Measurements from ENCODE around the gene FAM229A.

FAM229A gene

GRCh38 chr1:32346532-32347157 is 15.6 kb downstream of the FAM229A start:
- DNase-seq = no peak

GRCh38 chr1:32345289-32345827 is 16.9 kb downstream of the FAM229A start:
- peak; percentile 10 for DNase-seq

GRCh38 chr1:32342704-32343103 is 19.6 kb downstream of the FAM229A start:
- DNase-seq = no peak

DNA sequence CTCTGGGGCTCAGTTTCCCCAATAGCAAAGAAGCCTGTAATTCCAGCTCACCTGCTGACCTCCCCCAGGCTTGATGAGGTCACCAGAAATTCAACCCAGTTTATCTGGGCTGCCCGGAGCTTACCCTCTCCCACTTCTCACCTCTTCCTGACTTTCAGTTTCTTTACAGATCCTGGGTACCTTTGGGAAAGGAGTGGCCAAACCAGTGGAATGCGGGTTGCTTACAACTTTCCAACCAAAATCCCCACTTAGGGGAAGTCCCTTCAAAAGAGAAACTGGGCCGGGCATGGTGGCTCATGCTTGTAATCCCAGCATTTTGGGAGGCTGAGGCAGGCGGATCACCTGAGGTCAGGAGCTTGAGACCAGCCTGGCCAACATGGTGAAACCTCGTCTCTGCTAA is 20.3 kb downstream of the FAM229A start:
- DNase-seq = no peak

GRCh38 chr1:32341186-32341757 is 21.0 kb downstream of the FAM229A start:
- no peak for DNase-seq

DNA sequence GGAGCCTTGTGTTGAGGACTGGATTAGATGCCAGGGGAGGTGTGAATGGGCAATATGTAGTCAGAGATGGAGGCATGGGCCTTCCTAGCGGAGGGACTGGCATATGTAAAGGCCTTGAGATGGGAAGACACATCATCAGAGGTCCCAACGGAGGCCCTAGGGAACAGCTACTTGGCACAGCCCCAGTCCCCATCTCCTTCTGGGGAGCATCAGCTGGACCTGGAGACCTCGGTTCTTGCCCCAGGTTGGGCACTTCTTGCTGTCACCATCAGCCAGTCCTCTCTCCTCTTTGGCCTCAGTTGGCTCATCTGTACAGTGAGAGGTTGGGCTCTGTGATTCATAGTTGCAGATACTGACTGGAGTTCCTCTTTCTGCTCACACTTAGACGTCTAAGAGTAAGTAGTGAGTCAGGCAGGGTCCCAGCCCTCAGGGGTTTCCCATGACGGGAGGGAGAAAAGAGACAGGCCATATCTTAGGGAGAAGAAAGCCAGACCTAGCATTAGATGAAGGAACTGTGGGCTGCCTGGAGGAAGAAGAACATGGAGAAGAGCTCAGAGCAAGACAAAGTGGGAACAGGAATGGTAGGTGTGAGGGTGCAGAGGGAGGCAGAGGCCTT is 22.8 kb downstream of the FAM229A start:
- no peak for DNase-seq

GRCh38 chr1:32338637-32339145 is 23.6 kb downstream of the FAM229A start:
- DNase-seq = no peak

DNA sequence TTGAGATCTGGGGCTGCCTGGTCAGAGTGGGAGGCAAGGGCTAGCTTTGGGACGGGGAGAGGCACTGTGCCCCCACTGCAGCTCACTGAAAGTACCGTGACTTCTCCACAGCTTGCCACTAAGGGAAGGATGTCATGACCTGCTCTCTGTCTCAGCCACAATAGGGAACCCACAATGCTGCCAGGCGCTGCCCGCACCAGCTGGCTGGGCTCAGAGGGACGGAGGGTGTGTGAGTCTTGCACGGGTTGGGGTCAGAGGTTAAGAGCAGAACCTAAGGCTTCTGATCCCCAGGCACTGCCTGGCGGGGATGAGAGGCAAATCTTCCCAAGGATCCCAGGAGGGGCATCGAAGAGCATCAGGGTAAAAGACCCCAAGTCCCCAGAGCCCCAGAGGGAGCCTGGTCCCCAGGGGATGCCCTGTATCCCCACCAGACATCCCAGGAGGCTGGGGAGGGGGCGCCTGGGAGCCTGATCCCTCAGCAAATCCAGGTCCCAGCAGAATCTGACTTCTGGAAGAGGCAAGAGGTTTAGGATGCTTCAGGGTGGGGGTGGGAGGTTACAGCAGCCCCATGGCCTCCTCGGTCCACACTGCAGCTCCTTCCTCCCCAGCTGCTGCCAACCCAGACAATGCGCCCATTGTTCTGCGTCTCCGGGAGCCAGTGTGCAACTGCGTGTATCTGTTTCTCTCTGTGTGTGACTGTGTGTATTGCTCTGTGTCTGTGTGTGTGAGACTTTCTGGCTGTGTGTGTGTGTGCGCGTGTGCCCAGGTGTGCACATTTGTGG is 24.2 kb downstream of the FAM229A start:
- no peak for DNase-seq

GRCh38 chr1:32336963-32337675 is 25.2 kb downstream of the FAM229A start:
- DNase-seq = no peak

- DNase-seq = no peak
These were observed 25.7 kb downstream of the FAM229A start for GRCh38 chr1:32336591-32336932.

- peak; percentile 62 for DNase-seq
These were observed 26.3 kb downstream of the FAM229A start, which contains the start of gene MARCKSL1 for GRCh38 chr1:32335790-32336590. TSS of gene MARCKSL1 (minus strand) at chr1:32336233. CDS start at chr1:32336033, 200 bp downstream.

DNA sequence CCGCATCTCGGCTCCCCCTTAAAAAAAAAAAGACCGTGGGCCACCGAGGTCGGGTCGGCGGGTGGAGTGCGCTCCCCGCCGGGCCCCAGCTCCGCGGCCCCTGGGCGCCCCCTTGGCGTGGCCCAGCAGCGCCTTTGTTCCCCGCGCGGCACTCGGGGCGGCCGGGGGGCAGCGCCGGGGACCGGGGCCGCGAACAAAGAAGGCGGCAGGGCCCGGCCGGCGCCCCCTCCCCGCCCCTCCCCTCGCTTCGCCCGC is 26.8 kb downstream of the FAM229A start:
- DNase-seq = no peak

DNA sequence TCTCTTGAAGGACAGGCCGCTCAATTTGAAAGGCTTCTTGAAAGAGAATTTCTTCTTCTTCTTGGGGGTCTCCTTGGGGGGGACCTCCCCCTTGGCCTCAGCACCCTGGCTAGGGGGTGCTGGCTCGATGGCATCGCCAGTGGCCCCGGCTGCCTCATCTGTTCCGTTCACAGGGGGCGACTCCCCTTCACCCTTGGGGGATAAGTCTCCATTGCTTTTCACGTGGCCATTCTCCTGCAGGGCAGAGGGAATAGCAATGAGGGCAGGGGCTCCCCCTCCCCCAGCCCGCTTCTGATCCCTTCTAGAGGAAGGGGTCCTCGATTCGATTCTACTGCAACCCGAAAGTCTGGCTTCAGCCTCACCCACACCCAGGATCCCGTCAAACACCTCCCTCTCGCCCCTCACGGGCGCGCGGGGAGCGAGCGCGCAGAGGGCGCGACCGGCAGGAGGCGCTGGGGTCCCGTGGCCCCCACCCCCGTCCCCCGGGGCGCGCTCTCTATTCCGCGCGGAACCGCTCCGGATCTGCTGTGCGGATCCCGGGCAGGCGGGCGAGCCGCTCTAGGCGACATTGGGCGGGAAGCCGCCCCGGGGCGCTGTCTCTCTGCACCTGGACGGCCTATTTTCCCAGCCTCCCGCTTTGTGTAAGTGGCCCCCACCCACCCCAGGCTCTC is 27.3 kb downstream of the FAM229A start:
- peak; percentile 22 for DNase-seq

DNA sequence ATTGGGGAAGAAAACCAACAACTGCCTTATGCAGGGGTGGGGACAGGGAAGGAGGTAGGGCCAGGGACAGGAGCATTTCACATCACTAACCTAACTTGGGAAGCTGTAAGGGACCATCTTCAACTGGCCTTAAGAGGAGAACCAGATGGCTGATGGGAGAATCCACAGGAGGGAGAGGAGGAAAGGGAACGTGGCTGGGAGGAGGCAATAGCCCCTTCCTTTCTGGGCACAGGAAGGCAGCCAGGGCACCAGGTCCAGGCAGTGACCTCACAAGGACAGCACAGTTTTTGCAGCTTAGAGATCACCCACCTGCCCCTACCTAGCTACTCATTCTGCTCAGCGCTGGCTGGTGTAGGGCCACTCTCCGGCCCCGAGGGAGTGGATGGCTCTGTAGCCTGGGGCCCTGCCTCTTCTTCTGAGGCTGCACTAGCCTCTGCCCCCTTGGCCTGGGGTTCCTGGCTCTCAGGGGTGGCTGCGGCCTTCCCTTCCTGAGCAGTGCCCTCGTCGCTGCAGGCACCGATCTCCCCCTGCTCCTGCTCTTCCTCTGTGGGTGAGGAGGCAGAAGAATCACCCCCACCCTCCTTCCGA is 27.9 kb downstream of the FAM229A start:
- no peak for DNase-seq

DNA sequence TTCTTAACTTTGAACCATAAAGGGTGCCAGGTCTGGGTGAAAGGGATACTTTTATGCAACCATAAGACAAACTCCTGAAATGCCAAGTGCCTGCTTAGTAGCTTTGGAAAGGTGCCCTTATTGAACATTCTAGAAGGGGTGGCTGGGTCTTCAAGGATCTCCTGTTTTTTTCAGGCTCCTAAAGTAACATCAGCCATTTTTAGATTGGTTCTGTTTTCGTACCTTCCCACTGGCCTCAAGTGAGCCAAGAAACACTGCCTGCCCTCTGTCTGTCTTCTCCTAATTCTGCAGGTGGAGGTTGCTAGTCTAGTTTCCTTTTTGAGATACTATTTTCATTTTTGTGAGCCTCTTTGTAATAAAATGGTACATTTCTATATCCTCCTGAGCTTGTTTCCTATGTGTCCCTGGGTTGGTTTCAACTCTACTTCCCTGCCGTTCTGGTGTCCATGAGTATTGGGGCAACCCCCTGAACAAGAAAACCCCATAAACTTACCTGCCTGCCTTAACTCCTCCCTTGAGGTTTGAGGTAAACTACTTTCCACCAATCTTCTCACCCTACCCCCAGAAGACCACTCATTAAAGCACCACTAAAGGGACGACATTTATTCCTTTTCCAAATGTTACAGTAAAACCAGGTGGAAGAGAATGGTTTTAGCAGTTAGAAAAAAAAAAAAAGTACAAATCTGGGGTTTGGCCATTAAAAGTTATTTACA is 28.9 kb downstream of the FAM229A start:
- no peak for DNase-seq

GRCh38 chr1:32332290-32333079 is 29.8 kb downstream of the FAM229A start:
- no peak for DNase-seq

GRCh38 chr1:32331549-32331948 is 30.7 kb downstream of the FAM229A start:
- no peak for DNase-seq

GRCh38 chr1:32330558-32331151 is 31.6 kb downstream of the FAM229A start:
- DNase-seq = no peak

DNA sequence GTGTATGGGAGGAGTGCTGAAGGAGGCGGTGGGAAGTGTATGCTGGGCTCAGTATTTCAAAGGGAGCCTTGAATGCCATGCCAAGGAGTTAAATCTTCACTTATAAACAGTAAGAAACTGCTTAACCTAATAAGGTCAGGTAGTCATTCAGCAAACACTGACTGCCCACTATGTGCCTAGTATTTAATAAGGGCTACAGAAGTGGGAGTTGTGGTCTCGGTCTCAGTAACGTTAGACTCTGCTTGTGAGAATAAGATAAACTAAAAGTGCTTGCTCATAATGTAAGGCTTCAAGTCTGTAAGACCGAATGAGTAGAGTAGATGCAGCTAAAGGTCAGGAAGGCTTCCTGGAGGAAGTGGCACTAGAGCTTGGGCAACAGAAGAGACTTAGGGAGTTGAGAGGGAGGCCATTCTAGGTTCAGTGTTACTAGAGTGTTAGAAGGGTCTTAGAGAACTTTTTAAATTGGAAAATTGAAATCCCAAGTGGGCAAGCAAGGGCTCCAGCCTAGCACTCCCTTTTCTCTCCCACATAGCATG is 32.3 kb downstream of the FAM229A start:
- no peak for DNase-seq

Data from NCI-H2029 (cell line).